SW 1271 (cell line): ENCODE results near the gene ZNF775.

Experiments
- DNase-seq, 2 experiments: peaks; one replicate each; lab custom pipeline; 2025; lab: John Stamatoyannopoulos, UW

ZNF775 gene

DNA sequence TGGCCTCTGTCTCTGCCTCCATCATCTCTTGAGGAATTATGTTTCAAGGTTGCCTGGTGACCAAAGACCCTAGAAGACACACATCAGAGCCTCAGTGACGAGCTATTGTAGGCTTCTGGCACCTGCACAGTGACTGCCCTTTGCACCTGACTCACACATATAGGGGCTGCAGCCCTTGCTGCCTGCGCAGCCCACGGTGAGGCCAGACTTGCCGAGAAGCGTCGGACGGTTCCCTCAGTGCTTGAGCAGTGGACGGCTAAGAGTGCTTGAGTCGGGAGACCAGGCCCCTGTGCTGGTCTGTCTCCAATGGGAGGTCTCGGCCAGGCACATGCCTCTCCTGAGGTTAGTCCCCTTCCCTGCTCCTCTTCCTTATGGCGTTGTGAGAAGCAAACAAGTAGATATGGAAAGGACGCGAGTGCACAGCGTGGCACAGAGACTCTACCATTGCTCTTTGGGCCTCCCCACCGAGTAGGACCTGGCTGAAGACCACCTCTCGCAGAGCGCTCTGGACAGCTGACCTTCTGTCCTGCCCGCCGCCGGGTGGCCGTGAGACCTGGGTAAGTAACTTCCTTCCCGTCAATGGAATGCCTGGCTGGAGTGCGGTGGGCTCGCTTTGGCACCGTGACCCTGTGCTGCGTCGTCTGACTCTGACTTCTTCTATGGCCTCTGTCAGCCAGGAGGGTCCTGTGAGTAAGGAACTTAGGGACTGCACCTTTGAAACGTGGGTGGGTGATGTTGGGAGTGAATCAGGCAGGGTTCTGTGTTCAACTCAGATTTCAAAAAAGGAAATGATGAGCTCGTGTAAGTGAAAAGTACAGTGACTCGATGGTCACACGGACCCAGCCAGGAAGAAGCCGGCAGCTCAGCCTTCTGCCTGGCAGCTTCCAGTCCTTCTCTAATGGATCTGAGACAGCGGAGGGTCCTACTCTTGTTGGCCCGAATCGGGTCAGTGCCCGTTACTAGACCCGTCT is 33.7 kb downstream of the ZNF775 start:
- no peak for DNase-seq

DNA sequence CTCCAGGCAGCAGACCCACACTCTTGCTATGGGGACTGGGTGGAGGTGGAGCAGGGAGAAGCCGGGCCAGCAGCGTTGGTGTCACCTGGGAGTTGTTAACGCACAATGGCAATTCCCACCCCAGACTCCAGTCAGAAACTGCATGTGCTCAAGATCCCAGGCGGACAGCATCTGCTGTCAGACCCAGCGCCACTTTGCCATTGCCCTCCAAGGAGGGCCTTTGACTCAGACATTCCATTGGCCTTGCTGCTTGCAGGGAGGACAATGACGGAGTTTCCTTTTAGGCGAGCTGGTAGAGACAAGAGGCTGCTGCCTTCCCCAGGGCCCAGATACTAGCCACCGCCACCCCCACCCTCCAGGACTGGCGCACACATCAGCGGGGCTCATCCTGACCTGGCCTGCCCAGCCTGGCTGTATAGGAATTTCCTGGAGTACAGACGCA is 34.5 kb downstream of the ZNF775 start:
- no peak for DNase-seq

DNA sequence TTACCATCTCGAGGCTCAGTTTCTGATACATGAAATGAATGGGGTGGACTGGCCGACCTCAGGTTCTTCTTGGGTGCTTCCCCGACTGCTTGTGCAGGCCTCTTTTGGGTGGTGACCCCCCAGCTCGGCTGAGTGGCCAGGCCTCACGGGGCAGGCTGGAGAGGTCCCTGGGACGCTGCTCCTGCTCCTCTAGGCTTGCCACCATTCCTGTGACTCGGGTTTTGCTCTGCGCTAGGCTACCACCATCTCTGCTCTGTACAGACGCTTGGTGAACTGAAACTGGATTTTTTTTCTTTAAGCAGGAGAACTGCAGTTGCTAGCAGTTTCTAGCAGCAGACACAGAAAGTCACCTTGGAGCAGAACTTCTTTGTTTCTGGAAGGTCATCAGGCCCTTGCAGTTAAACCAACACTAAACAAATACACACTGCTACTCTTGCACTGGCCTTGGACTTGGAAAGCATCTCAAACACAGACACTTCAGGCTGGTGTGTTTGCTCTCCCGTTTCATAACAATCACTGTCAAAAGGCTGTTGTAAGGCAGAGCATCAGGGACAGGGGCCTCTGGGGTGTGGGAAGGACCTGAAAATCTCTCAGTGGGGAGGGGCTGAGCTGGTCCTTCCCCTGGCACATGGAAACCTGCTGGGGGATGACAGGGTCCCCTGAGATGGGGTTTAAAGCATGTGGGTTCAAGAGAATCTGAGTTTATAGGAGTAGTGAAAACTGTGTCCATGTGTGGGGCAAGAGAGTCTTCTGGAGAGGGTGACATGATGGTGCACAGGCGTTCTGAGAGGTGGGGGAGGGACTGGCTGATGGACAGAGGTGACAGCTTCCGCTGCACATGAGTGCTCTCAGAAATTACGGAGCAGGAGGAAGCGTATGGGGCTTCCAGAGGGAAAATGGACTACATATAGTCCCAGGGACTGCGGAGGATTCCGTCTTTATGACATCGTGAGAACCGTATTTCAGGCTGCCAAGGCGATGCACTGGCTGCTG is 36.3 kb downstream of the ZNF775 start:
- DNase-seq = no peak

DNA sequence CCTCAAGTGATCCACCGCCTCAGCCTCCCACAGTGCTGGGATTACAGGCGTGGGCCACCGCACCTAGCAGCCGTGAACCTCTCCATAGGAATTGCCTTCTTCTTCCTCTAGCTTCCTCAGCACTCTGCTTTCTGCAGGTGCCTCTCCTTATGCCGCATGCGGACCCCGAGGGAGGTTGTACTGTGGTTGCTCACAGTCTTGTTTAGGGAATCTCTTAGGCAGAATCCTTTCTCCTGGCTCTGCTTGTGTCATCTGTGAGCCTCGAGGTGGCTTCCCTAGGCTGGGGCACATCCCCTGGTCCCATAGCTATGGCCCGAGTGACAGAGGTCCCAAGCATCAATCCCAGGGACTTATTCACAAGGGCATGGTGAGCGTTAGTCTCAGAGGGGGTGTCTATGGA is 38.1 kb downstream of the ZNF775 start:
- no peak for DNase-seq

DNA sequence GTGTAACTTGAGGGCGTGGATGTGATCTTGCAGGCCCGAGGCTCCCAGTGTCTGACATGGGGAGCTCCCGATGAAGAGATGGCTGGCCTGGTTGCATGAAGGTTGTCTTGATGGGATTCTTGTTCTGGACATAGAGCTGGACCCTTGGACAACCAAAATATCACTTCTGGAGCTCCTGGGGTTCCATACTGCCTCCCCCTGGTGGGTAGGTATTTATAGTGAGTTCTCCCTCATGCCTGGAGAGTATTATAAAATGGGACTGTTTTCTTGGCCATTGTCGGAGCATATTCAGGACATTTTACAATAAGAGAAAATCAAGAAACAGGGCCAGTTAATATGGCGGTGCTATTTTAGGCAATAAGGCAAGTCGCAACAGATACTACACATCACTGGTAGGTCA is 38.7 kb downstream of the ZNF775 start:
- DNase-seq = no peak

DNA sequence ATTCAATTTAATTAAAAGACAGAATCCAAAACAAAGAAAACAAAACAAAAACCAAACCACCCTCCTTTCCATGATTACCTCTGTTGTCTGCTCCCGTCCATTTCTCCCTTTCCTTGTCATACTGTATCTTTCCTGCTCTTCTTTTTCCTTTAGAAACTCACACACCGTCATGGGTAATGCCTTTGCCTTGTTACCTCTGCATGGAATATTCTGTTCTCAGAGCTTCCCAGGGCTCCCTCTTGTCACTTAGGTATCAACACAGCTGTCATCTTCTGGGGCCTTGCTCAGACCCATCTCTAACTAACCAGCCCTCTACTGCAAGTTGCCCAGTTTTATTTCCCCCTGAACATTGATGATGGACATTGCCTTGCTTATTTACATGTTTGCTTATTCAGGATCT is 41.1 kb downstream of the ZNF775 start:
- DNase-seq = no peak

DNA sequence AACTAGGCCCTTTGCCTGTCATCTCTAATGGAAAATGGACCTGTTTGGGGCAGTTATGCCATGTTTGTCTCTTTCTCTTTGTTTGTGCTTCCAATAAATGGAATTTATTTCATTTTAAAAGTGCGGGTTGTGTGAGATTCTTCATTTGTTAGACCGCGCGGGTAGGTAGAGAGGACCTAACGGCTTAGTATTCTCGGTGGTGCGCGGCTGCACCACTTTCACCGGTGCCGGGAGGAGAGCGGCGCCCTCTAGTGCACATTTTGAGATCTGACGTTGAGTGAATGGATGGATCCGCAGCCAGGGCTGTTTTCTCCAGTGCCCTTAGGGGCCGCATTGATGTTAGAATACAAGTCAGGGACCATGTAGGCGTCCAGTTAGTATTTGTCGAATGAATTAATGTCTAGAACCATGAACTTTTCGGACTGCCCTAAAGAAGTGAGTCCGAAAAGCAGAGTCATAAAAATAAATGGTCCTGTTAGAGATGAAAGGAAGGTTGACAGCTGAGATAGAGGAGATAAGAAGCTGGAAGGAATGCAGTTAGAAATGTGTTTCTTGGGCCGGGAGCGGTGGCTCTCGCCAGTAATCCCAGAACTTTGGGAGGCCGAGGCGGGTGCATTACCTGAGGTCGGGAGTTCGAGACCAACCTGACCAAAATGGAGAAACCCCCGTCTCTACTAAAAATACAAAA is 42.0 kb downstream of the ZNF775 start:
- DNase-seq = peak; percentile 47 to 76

DNA sequence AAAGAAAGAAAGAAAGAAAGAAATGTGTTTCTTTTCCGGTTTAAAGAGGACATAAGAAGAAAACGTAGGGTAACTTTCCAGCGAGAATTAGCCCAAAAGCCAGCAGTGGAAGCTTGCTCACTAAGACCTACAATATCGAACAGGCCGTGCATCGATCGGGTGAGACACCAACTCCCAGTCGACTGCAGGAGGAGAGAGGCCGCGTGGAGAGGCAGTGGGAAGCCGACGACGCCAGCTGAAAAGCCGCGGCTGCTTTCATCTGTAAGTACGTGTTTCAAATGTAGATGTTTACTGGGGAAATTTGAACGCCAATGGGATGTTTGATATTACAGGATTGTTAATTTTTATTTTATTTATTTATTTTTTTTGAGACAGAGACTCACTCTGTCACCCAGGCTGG is 42.7 kb downstream of the ZNF775 start:
- no peak for DNase-seq

DNA sequence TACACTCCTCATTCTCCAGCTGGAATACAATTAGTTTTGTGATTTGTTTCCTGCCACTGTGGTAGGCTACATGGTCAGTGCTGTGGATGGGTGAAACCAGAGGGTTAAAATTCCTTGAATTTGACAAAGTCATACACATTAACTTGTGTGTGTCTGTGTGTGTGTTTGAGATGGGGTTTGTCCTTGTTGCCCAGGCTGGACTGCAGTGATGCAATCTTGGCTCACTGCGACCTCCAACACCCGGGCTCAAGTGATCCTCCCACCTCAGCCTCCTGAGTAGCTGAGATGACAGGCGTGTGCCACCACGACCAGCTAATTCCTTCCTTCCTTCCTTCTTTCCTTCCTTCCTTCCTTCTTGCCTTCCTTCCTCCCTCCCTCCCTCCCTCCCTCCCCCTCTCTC is 46.5 kb downstream of the ZNF775 start:
- DNase-seq = no peak

DNA sequence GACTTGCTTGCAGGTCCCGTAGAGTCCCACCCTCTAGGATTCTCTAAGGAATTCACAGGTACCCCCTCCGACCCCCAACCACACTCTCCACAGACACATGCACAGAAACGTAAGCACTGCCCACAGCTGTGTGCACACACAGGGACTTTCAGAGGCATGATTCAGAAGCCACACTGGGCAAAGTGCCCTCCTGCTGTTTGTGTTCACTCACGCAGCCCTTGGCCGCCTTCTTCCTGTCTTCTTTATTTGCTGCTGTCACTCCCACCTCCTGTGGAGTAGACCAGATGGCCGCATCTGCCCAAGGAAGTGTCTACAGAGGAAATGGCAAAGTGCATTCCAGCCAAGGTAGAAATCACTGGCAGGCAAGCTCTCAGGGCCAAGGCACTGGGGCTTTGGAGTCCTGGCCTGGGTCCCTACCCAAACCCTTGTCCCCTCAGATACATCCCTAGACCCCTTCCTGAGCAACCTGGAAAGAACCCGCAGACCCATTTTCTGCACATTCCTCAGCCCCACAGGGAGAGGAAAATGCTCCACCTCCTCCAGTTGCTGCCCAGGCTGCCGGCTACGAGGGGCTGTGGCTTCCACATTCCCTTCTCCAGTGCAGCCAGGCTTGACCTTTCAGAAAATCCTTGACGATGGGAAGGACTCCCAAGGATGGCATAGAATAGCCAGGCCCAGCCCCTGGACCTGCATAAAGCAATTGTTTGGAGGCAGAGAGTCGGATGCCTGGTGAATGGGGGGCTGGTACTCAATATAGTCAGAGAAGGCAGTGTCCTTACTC is 49.7 kb downstream of the ZNF775 start:
- DNase-seq = peak in 1 of 2 experiments; percentile 73

DNA sequence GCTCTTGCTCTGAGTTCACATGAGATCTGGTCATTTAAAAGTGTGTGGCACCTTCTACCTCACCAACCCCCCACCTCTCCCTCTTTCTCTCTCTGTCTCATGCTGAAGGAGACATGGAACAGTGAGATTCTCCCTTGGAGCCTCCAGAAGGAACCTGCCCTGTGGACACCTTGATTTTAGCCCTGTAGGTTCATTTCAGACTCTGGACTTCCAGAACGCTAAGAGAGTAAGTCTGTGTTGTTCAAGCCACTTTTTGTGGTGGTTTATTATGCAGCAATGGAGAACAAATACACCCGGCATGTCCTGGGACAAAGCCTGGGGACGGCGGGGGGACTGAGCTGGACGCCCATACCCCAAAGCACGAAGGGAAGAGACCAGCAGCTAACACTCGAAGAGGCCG is 50.6 kb downstream of the ZNF775 start:
- DNase-seq = no peak

DNA sequence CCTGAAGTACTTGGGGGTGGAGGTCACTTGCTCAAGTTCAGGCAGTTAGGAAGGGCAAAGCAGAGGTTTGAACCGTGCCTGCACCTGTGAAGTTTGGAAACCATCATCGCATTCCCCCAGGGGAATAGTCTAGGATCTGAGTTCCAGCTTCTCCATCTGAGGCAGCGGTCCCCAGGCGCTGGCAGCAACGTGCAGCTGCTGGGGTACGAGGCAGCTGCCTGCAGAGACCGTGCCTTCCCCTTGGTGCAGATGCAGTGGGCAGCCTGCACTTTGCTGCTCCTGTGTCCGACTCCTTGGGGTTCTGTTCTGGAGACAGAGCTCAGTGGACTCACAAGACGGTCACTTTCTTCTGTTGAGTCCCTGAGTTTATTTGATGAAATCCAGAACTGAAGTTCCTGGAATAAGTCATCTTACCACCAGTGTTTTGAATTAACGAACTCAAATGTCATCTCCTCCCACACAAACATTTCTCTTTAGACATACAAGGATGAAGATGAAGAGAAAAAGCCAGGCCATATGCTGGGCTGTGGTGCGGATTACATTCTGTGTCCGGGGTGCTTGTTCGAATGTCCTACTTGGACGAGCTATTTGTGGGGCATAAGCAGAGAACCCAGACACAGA is 51.4 kb downstream of the ZNF775 start:
- no peak for DNase-seq

DNA sequence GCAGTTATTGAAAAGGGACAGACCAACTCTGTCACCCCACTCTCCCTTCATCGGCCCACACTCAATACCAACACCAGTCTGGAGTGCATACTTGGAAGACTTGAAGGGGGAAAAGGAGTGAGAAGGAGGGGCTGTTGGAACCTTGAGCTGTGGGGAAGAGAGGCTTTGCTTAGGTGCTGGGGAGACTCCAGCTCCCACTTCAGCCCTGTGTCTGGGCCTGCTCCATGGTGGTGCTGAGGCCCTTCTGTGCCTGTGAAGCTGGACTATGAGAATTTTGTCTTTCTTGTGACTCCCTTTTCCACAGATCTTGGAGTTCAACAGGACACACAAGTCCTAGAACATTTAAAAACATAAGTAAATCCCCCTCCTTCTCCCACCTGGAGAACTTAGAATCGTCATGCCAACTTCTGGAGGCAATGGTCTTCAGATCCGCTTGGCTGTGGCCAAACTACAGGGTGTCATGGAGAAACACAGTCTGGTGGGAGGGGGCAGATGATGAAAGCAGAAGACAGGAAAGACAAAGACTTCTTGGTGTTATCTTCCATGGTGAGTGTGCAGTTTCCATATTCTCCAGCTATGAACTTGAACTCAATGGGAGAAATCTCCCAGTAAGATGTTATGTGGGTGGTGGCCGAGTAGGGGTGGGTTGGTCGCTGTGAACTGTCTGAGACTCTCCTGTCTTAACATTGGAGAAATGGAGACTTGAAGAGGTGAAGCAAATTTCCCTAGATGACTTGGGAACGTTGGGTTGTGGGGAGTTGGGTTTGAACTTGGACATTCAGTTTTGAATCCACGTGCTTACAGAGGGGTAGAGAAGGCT is 52.9 kb downstream of the ZNF775 start:
- no peak for DNase-seq

DNA sequence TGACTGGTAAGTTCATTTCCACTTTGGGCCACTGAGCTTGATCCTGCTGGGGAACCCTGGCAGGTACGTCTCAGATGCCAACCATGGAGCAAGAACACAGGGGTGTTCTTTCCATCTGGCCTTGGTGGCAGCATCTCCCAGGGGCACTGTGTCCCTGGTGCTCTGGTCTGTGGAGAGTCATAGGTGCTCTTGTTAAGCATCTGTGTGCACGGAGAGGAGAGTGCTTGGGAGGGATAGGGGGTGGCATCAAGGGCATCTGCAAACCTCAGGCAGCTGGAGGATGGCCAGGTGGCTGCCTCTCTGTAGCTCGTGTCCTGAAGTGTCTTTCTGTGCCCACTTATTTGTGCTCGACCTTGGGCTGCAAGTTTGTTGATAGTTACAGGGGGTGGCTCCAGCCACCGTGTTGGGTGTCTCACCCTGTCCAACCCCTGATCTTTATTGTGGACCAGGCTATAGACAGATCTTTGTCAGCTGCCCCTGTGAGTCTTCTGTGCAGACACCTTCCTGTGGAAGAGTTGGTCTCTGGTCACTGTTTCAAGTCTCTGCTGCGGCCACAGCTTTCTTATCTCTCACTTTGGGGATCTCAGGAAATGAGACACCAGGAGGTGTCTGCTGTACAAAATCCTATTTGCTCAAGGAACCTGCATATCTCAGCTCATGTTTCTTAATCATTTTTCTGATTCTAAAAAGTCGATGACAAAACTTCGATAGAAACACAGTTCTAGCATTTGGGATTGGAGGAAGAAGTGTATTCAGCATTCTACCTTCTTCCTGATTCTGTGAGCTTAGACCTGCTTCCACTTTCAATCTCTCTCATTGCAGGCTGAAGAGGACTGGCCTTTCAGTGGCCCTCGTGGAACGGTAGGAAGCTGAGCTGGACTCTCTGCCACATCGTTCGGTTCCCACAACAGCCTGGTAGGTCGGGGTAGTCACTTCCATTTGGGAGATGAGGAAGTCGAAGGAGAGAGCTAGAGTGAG is 54.1 kb downstream of the ZNF775 start:
- DNase-seq = no peak

DNA sequence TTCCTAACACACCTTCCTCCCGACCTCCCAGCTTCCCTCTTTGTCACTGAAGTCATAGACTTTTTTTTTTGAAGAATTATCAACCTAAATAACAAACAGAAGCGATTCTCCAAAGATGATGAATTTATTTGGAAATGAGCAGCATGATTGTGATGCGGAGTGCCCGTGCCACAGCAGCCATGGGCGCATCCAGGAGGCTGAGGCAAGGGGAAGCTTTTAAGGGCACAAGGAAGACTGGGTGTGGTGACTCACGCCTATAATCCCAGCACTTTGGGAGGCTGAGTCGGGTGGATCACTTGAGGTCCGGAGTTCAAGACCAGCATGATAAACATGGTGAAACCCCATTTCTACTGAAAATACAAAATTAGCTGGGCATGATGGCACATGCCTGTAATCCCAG is 55.1 kb downstream of the ZNF775 start:
- no peak for DNase-seq

DNA sequence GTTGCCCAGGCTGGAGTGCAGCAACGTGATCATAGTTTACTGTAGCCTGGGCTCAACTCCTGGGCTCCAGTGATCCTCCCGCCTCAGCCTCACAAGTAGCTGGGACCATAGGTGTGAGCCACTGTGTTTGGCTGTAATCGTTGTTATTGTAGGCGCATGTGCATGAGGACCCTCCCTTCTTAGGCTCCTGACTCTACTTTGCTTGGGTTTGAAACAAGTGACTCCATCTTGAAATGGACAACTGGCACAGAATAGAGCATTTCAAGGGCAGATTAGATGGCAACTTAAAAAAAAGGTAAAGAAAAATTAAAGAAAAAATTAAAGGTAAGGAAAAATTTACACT is 55.9 kb downstream of the ZNF775 start:
- DNase-seq = no peak

DNA sequence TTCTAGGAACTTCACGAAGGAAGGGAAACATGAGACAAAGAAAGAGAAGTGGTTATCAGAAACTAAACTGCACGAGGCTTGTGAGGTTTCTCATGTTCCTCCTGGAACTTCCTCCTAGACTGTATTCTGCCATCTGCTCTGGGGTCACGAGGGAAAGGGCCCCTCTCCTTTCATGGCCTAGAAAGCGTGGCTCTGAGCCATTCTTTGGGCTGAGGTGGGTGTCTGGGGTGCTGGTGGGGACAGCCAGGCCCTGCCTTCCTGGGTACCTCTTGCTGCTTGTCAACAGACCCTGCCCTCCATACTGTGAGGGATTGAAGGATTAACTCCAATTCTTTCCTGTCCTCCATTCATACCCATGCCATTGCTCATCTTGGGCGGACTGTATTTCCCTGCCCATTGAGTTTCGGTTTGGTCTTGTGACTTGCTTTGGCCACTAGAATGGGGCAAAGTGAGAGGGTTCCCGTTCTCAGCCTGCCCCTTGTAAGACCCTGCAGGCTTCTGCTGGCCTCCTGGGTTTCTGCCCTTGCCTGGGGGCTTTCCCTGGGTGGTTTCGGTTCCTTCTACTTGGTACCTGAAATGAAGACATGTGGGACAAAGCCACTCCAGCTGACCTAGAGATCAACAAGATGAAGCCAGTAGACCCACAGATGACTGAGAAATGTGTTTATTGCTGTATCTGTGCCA is 56.4 kb downstream of the ZNF775 start:
- DNase-seq = no peak

DNA sequence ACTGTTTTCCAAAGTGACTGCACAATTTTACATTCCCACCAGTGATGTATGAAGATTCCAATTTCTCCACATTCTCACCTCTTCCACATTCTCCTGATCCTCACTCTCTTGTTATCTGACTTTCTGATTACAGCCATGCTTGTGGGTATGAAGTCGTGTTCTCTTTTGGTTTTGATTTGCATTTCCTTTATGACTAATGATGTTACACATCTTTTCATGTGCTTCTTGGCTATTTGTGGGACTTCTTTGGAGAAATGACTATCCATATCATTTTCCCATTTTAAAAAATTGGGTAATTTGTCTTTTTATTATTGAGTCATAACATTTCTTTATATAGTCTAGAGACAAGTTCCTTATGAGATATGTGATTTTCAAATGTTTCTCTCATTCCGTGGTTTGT is 60.8 kb downstream of the ZNF775 start:
- DNase-seq = no peak
